Stimulated activated memory B cell treated with anti-CD40 and anti-IgM and Interleukin-4, amounts not matched to agents 10 μg/mL and 1 μg/mL and 100 μg/mL, for 72 hours (primary cell): Measurements from ENCODE around the gene AASDHPPT.

Source experiments
- ATAC-seq: fragments of 150-1000 bp; cut with Tn5 transposase; 2 replicates; pipeline ENCODE4 v1.10.0; 2021
- H3K27ac Mint-ChIP-seq: one replicate; pipeline ENCODE4 v1.8.0; 2022; ENCODE audit warnings: mild to moderate bottlenecking, mixed read lengths
- H3K27me3 Mint-ChIP-seq: one replicate; pipeline ENCODE4 v1.8.0; 2022; ENCODE audit warnings: mixed read lengths
- H3K36me3 Mint-ChIP-seq: one replicate; pipeline ENCODE4 v1.8.0; 2022; ENCODE audit warnings: mixed read lengths
- H3K4me1 Mint-ChIP-seq: one replicate; pipeline ENCODE4 v1.8.0; 2022; ENCODE audit warnings: mixed read lengths
- H3K4me3 Mint-ChIP-seq: one replicate; pipeline ENCODE4 v1.8.0; 2022; ENCODE audit warnings: mild to moderate bottlenecking, moderate library complexity, mixed read lengths
- H3K9me3 Mint-ChIP-seq: one replicate; pipeline ENCODE4 v1.8.0; 2022; ENCODE audit warnings: mixed read lengths

The AASDHPPT gene

DNA sequence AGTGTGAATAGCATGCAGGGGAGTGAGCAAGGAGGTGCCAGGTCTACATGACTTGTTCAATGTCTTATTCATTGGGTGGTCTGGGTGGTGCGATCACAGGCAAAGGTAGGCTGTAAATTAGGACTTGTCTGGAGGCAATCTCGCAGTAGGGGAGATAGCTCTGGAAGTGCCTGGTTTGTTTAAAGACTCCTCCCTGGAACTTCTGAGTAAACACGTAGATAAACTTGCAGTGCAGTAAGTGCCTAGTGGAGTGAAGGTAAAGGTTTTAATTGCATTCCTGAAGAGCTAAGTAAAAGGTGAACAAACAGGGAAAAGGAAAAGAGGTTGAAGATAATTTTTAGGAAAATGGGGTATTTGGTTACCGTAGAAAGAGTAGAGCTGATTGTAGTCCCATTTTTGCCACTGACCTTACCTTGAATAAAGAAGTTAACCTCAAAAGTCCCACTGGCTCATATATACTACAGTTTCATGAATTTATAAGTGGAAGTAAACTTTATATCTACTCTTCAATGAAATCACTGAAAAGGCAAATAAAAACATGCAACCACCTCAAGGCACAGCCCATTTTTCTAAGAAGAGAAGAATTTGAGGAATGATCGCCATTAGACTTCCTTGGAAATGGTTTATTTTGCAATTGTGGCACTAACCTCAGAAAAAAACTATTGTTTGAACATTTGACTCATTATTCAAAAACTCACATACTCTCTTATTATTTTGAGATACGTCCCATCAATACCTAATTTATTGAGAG is 44.3 kb downstream of the AASDHPPT start:
- Mint-ChIP-seq H3K36me3 (no peaks in the 10 kb centered on the region), H3K9me3 (no peaks in the 10 kb centered on the region), H3K27ac (no peak overlapping the region), H3K27me3 (peaks cover 30% of the 10 kb centered on the region), H3K4me1 (no peaks in the 10 kb centered on the region), H3K4me3 (no peak overlapping the region)
- no peak for ATAC-seq

DNA sequence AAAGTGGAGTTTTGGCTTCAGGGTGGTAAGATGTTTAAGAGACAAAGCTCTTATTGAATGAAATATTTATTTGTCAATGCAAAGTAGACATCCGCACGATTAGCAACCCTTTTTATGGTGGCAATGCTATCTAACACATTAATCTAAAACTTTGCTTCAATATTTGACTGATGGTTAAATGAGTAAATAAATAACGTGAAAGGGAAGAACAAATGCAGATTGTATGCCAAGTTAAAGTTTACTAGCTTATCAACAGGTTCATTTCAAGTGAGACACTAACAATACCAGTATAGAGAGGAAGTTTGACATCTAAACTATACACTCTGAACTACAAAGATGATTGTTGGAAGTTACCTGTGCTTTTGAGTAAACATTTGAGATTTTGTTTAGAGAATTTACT is 50.1 kb downstream of the AASDHPPT start:
- peaks cover 8% of the 10 kb centered on the region for H3K27me3 Mint-ChIP-seq
- H3K4me3 Mint-ChIP-seq = no peak overlapping the region
- no peaks in the 10 kb centered on the region for H3K9me3 Mint-ChIP-seq
- no peaks in the 10 kb centered on the region for H3K36me3 Mint-ChIP-seq
- H3K27ac Mint-ChIP-seq = no peak overlapping the region
- ATAC-seq = no peak
- H3K4me1 Mint-ChIP-seq = no peaks in the 10 kb centered on the region

DNA sequence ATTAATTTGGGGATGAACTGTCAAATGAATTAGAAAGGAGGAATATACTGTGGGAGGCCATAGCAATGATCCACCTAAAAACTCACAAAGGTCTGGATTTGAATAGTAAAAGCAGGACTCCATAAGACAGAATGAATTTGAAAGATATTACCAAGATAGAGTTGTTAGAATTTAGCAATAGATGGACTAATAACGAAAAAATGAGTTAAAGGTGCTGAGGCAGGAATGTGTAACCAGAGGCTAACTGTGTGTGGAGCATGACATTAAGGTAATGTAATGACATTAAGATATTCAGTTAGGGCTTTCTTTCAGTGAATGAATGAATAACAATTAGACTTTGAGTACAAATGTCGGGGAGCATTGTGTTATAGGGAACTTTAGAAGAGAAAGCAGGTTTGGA is 51.3 kb downstream of the AASDHPPT start:
- no peak for ATAC-seq
- no peaks in the 10 kb centered on the region for H3K36me3 Mint-ChIP-seq
- no peaks in the 10 kb centered on the region for H3K9me3 Mint-ChIP-seq
- no peak overlapping the region for H3K4me3 Mint-ChIP-seq
- H3K27ac Mint-ChIP-seq = no peak overlapping the region
- peaks cover 8% of the 10 kb centered on the region for H3K27me3 Mint-ChIP-seq
- H3K4me1 Mint-ChIP-seq = no peaks in the 10 kb centered on the region

DNA sequence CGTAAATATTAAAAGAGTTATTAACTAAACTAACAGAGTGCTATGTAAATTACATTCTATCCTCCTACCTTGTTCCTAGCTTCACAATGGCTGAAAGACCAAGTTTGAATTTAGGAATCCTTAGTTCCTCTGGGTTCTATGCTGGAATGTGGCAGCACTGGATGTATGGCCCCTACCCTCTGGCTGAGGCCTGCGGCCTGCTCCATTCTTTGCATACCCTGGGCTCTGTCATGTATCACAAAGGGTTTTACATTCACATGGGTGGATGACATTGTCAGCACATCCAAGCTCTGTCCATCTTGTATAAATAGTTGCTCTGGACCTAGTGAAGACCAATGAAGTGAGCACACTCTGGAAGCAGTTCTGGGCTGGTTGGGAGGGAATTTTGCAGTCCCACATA is 54.5 kb downstream of the AASDHPPT start:
- Mint-ChIP-seq H3K36me3 (no peaks in the 10 kb centered on the region), H3K27me3 (peaks cover 8% of the 10 kb centered on the region), H3K4me3 (no peak overlapping the region), H3K4me1 (no peaks in the 10 kb centered on the region), H3K9me3 (no peaks in the 10 kb centered on the region), H3K27ac (no peak overlapping the region)
- no peak for ATAC-seq

DNA sequence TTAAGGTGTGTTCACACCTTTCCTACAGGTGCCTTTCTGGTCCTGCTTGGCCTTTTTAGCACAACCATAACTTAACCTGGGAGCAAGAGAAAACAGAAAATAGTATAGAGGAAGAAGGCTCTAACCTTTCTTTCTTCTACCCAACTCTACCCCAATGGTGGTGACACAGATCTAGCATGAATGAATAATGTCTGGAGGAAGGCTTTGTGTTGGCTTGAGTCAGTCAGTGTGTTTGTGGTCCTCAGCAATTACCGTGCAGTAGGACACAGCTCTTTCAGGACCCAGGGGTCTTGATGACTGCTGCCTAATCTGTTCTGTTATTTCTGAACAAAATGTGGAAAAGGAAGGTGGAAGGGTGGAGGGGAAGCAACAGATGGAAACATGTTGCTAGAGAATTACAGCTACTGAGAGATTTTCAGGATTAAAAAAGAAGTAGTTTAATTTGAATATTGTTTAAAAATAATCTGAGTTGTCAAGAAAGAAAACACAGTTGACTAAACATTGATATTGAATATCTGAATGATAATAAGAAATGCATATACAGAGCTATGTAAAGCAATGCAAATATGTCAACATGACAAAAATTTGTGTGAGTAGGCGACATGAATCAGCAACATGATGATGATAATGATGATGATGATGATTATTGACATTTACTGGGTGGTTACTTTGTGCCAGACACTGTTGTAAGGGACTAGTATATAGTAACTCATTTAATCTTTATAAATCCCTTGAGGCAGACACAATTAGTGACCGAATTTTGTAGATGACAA is 55.3 kb downstream of the AASDHPPT start:
- Mint-ChIP-seq H3K36me3 (no peaks in the 10 kb centered on the region), H3K4me3 (no peak overlapping the region), H3K27me3 (peaks cover 8% of the 10 kb centered on the region), H3K9me3 (no peaks in the 10 kb centered on the region), H3K27ac (no peak overlapping the region), H3K4me1 (no peaks in the 10 kb centered on the region)
- ATAC-seq = no peak

DNA sequence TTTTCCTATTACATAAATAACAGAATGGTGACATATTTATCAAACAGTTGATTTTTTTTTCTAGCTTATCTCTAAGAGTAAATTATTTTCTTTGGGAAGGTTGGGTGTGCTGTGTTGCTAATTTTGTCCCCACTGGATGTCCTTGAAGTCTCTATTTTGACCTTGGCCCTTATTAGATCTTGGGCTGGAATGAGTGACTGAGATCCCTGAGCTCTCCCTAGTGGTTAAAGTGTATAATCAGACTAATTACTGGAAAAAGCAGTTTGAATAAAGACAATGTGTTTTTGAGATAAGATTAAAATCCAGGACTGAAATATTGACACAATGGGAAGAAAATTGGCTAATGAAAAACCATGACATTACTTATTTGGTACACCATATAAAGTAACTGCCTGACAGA is 56.1 kb downstream of the AASDHPPT start:
- Mint-ChIP-seq H3K4me3 (no peak overlapping the region), H3K4me1 (no peaks in the 10 kb centered on the region), H3K27me3 (peaks cover 8% of the 10 kb centered on the region), H3K27ac (no peak overlapping the region), H3K36me3 (no peaks in the 10 kb centered on the region), H3K9me3 (peaks cover 6% of the 10 kb centered on the region)
- no peak for ATAC-seq

DNA sequence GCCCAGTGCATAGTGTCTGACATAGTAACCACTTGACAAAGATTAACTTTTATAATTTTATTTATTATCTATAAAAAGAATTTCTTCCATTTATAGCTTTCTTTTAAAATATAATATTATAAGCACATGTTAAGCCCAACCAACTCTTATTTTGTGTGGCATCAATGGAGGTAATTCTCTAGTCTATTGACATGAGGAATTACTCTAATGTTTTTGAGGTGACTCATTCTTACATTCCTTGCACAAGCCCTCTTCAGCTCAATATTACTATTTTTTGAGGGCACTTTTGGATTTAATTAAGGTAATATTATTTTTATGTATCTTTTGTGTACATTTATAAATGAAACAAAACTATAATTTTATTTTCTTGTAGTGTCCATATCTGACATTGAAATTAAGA is 59.6 kb downstream of the AASDHPPT start:
- Mint-ChIP-seq H3K4me3 (no peak overlapping the region), H3K36me3 (no peaks in the 10 kb centered on the region), H3K27ac (no peak overlapping the region), H3K4me1 (no peaks in the 10 kb centered on the region), H3K9me3 (peaks cover 6% of the 10 kb centered on the region), H3K27me3 (peaks cover 14% of the 10 kb centered on the region)
- ATAC-seq = no peak

DNA sequence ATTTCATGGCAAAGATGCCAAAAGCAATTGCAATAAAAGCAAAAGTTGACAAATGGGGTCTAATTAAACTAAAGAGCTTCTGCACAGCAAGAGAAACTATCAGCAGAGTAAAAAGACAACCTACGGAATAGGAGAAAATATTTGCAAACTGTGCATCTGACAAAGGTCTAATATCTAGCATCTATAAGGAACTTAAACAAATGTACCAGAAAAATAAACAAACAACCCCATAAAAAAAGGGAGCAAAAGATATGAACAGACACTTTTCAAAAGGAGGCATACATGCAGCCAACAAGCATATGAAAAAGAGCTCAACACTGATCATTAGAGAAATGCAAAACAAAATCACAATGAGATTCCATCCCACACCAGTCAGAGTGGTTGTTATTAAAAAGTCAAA is 60.3 kb downstream of the AASDHPPT start:
- H3K4me1 Mint-ChIP-seq = no peaks in the 10 kb centered on the region
- no peak overlapping the region for H3K27ac Mint-ChIP-seq
- H3K4me3 Mint-ChIP-seq = no peak overlapping the region
- H3K36me3 Mint-ChIP-seq = no peaks in the 10 kb centered on the region
- no peak for ATAC-seq
- H3K27me3 Mint-ChIP-seq = peaks cover 17% of the 10 kb centered on the region
- H3K9me3 Mint-ChIP-seq = peaks cover 6% of the 10 kb centered on the region
